ENCODE results near the gene CLDN8. TPM values are rescaled to one million over a fixed set of nuclear protein-coding genes. Genes with fewer than 3 reads are reported as not detected.

Gene CLDN8
- total RNA-seq (0.05 TPM), polyA plus RNA-seq (0.87 TPM)
- long read RNA-seq, donor 1, result 0 reads
- long read RNA-seq, donor 2, partial matches to known transcripts, result 0 of 1 reads
- long read RNA-seq, donor 2, other reads (novel, unspliced or antisense), result 0 of 1 reads
- long read RNA-seq, donor 3, result 0 reads
- long read RNA-seq, donor 4, result 0 reads
- long read RNA-seq, donor 5, transcript CLDN8-201 (1 exons, 2,068 nt), result major isoform, 19 of 19 reads
- long read RNA-seq, donor 5, partial matches to known transcripts, result 0 of 19 reads
- long read RNA-seq, donor 5, other reads (novel, unspliced or antisense), result 0 of 19 reads
- long read RNA-seq, donor 6, result 0 reads
- long read RNA-seq, donor 7, result 0 reads
- long read RNA-seq, donor 8, result 0 reads
- long read RNA-seq, donor 9, result 0 reads
- long read RNA-seq, donor 10, result 0 reads

GRCh38 chr21:30216041-30216723 lies at the start of gene CLDN8:
Gene CLDN8 (minus strand): TSS chr21:30216097. CDS start chr21:30215925, 172 bp downstream.
- no peak within 1 kb of the TSS for H3K4me3 ChIP-seq (ENCODE audit: low read length in 2 of 2)
- H3K9me3 ChIP-seq (ENCODE audit: control insufficient read depth in 2 of 2, insufficient read depth in 1 of 2, low read length in 1 of 2), result no peaks in the 10 kb centered on the region
- H3K36me3 ChIP-seq (ENCODE audit: control insufficient read depth in 2 of 2, insufficient read depth in 2 of 2, low read length in 1 of 2), result no peaks in the 10 kb centered on the region
- 91% methylated on average over 5 of the region's 5 CpGs for WGBS
- no peak within 1 kb of the TSS for H3K27ac ChIP-seq (ENCODE audit: low read depth in 1 of 2, low read length in 1 of 2)
- H3K27me3 ChIP-seq (ENCODE audit: control insufficient read depth in 2 of 2, insufficient read depth in 1 of 2, low read length in 1 of 2), result no peaks in the 10 kb centered on the region
- no peak for DNase-seq (ENCODE audit: low read depth in 6 of 9, low spot score in 9 of 9)
- H3K4me1 ChIP-seq (ENCODE audit: control insufficient read depth in 2 of 2, insufficient read depth in 2 of 2, low read length in 2 of 2), result no peaks in the 10 kb centered on the region

DNA sequence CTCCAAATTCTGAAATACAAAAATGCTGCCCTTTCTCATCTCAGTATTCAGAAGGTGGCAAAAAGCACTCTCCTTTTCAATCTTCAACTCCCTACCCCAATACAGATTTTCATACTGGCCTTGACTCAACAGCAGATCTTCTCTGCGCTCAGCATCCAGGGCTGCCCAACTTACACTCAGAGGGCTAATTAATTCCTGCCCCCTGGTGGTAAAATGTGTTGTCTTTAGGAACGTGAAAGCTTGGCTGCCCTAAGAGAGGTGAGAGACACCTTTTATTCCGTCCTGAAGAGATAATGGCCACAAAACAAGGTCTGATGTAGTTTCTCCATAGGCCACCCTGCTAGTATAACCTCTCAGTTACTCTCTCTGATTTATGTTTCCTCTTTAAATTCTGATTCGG lies 41.9 kb upstream of the CLDN8 start:
- no peaks in the 10 kb centered on the region for H3K4me1 ChIP-seq (ENCODE audit: control insufficient read depth in 2 of 2, insufficient read depth in 2 of 2, low read length in 2 of 2)
- H3K9me3 ChIP-seq (ENCODE audit: control insufficient read depth in 2 of 2, insufficient read depth in 1 of 2, low read length in 1 of 2), result no peaks in the 10 kb centered on the region
- no peaks in the 10 kb centered on the region for H3K36me3 ChIP-seq (ENCODE audit: control insufficient read depth in 2 of 2, insufficient read depth in 2 of 2, low read length in 1 of 2)
- DNase-seq (ENCODE audit: low read depth in 6 of 9, low spot score in 9 of 9), result peak in 1 of 9 donors; percentile 1
- no peak overlapping the region for H3K27ac ChIP-seq (ENCODE audit: low read depth in 1 of 2, low read length in 1 of 2)
- 78% methylated on average over 4 of the region's 4 CpGs for WGBS
- no peak overlapping the region for H3K4me3 ChIP-seq (ENCODE audit: low read length in 2 of 2)
- H3K27me3 ChIP-seq (ENCODE audit: control insufficient read depth in 2 of 2, insufficient read depth in 1 of 2, low read length in 1 of 2), result no peaks in the 10 kb centered on the region

DNA sequence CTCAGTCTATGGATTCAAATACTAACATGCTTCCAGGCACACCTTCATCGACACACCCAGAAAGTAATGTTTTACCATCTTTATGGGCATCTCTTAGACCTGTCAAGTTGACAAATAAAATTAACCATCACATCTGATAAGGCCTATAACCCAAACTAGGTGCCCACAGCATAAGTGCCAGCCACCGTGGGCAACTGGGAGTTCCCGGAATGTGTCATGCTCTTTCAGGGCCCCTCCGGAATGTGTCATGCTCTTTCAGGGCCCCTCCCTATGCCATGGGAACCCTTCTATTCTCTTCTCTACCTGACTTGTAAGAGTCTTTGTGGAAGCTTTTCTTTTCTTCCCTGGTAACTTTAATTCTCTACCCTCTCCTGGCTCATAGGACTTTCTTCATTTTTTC lies 40.2 kb upstream of the CLDN8 start:
- Histone ChIP-seq H3K36me3 (ENCODE audit: control insufficient read depth in 2 of 2, insufficient read depth in 2 of 2, low read length in 1 of 2) (no peaks in the 10 kb centered on the region), H3K27ac (ENCODE audit: low read depth in 1 of 2, low read length in 1 of 2) (no peak overlapping the region), H3K4me1 (ENCODE audit: control insufficient read depth in 2 of 2, insufficient read depth in 2 of 2, low read length in 2 of 2) (no peaks in the 10 kb centered on the region), H3K4me3 (ENCODE audit: low read length in 2 of 2) (no peak overlapping the region), H3K27me3 (ENCODE audit: control insufficient read depth in 2 of 2, insufficient read depth in 1 of 2, low read length in 1 of 2) (no peaks in the 10 kb centered on the region), H3K9me3 (ENCODE audit: control insufficient read depth in 2 of 2, insufficient read depth in 1 of 2, low read length in 1 of 2) (no peaks in the 10 kb centered on the region)
- no peak for DNase-seq (ENCODE audit: low read depth in 6 of 9, low spot score in 9 of 9)
- 96% methylated on average over 4 of the region's 4 CpGs for WGBS

- Histone ChIP-seq H3K9me3 (ENCODE audit: control insufficient read depth in 2 of 2, insufficient read depth in 1 of 2, low read length in 1 of 2) (no peaks in the 10 kb centered on the region), H3K27ac (ENCODE audit: low read depth in 1 of 2, low read length in 1 of 2) (no peak overlapping the region), H3K27me3 (ENCODE audit: control insufficient read depth in 2 of 2, insufficient read depth in 1 of 2, low read length in 1 of 2) (no peaks in the 10 kb centered on the region), H3K36me3 (ENCODE audit: control insufficient read depth in 2 of 2, insufficient read depth in 2 of 2, low read length in 1 of 2) (no peaks in the 10 kb centered on the region), H3K4me3 (ENCODE audit: low read length in 2 of 2) (no peak overlapping the region), H3K4me1 (ENCODE audit: control insufficient read depth in 2 of 2, insufficient read depth in 2 of 2, low read length in 2 of 2) (no peaks in the 10 kb centered on the region)
- no peak for DNase-seq (ENCODE audit: low read depth in 6 of 9, low spot score in 9 of 9)
- WGBS, result 49% methylated on average over 1 of the region's 1 CpG
These were observed 39.8 kb upstream of the CLDN8 start for GRCh38 chr21:30255679-30256078.

GRCh38 chr21:30251781-30252180 lies 35.9 kb upstream of the CLDN8 start:
- H3K9me3 ChIP-seq (ENCODE audit: control insufficient read depth in 2 of 2, insufficient read depth in 1 of 2, low read length in 1 of 2), result no peaks in the 10 kb centered on the region
- no peak overlapping the region for H3K27ac ChIP-seq (ENCODE audit: low read depth in 1 of 2, low read length in 1 of 2)
- DNase-seq (ENCODE audit: low read depth in 6 of 9, low spot score in 9 of 9), result no peak
- H3K4me1 ChIP-seq (ENCODE audit: control insufficient read depth in 2 of 2, insufficient read depth in 2 of 2, low read length in 2 of 2), result no peaks in the 10 kb centered on the region
- H3K27me3 ChIP-seq (ENCODE audit: control insufficient read depth in 2 of 2, insufficient read depth in 1 of 2, low read length in 1 of 2), result no peaks in the 10 kb centered on the region
- WGBS, result 89% methylated on average over 1 of the region's 1 CpG
- H3K4me3 ChIP-seq (ENCODE audit: low read length in 2 of 2), result no peak overlapping the region
- H3K36me3 ChIP-seq (ENCODE audit: control insufficient read depth in 2 of 2, insufficient read depth in 2 of 2, low read length in 1 of 2), result no peaks in the 10 kb centered on the region

- H3K4me3 ChIP-seq (ENCODE audit: low read length in 2 of 2), result no peak overlapping the region
- WGBS, result 93% methylated on average over 3 of the region's 3 CpGs
- no peak for DNase-seq (ENCODE audit: low read depth in 6 of 9, low spot score in 9 of 9)
- no peaks in the 10 kb centered on the region for H3K36me3 ChIP-seq (ENCODE audit: control insufficient read depth in 2 of 2, insufficient read depth in 2 of 2, low read length in 1 of 2)
- H3K9me3 ChIP-seq (ENCODE audit: control insufficient read depth in 2 of 2, insufficient read depth in 1 of 2, low read length in 1 of 2), result no peaks in the 10 kb centered on the region
- H3K27me3 ChIP-seq (ENCODE audit: control insufficient read depth in 2 of 2, insufficient read depth in 1 of 2, low read length in 1 of 2), result no peaks in the 10 kb centered on the region
- H3K27ac ChIP-seq (ENCODE audit: low read depth in 1 of 2, low read length in 1 of 2), result no peak overlapping the region
- no peaks in the 10 kb centered on the region for H3K4me1 ChIP-seq (ENCODE audit: control insufficient read depth in 2 of 2, insufficient read depth in 2 of 2, low read length in 2 of 2)
These were observed 34.0 kb upstream of the CLDN8 start for GRCh38 chr21:30249936-30250335.

- 84% methylated on average over 9 of the region's 9 CpGs for WGBS
These were observed 32.9 kb upstream of the CLDN8 start for GRCh38 chr21:30248844-30249243.

DNA sequence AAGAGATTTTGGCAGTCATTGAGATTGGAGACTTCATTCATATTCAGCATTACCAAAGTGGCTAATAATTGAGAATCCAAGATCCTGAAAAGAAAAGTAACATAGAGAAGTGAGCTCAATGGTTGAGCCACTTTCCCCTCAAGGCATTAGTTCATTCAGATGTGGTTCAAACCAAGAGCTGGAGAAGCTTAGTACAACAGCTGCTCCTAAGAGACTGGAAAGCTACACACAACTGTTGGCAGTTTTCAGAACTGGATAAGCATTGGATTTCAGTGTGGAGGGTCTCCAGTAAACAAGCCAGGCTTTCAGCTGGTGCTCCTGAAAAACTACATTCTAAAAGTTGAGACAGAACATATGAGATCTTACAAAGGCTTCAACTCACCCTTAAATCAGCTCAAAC lies 29.2 kb upstream of the CLDN8 start:
- H3K36me3 ChIP-seq (ENCODE audit: control insufficient read depth in 2 of 2, insufficient read depth in 2 of 2, low read length in 1 of 2), result no peaks in the 10 kb centered on the region
- no peak overlapping the region for H3K27ac ChIP-seq (ENCODE audit: low read depth in 1 of 2, low read length in 1 of 2)
- no peaks in the 10 kb centered on the region for H3K4me1 ChIP-seq (ENCODE audit: control insufficient read depth in 2 of 2, insufficient read depth in 2 of 2, low read length in 2 of 2)
- DNase-seq (ENCODE audit: low read depth in 6 of 9, low spot score in 9 of 9), result no peak
- H3K9me3 ChIP-seq (ENCODE audit: control insufficient read depth in 2 of 2, insufficient read depth in 1 of 2, low read length in 1 of 2), result no peaks in the 10 kb centered on the region
- H3K4me3 ChIP-seq (ENCODE audit: low read length in 2 of 2), result no peak overlapping the region
- H3K27me3 ChIP-seq (ENCODE audit: control insufficient read depth in 2 of 2, insufficient read depth in 1 of 2, low read length in 1 of 2), result no peaks in the 10 kb centered on the region

More at GRCh38 chr21:30248844-30249243, 32.9 kb upstream of the CLDN8 start:
- Histone ChIP-seq H3K27ac (ENCODE audit: low read depth in 1 of 2, low read length in 1 of 2) (no peak overlapping the region), H3K9me3 (ENCODE audit: control insufficient read depth in 2 of 2, insufficient read depth in 1 of 2, low read length in 1 of 2) (no peaks in the 10 kb centered on the region), H3K36me3 (ENCODE audit: control insufficient read depth in 2 of 2, insufficient read depth in 2 of 2, low read length in 1 of 2) (no peaks in the 10 kb centered on the region), H3K27me3 (ENCODE audit: control insufficient read depth in 2 of 2, insufficient read depth in 1 of 2, low read length in 1 of 2) (no peaks in the 10 kb centered on the region), H3K4me3 (ENCODE audit: low read length in 2 of 2) (no peak overlapping the region), H3K4me1 (ENCODE audit: control insufficient read depth in 2 of 2, insufficient read depth in 2 of 2, low read length in 2 of 2) (no peaks in the 10 kb centered on the region)
- no peak for DNase-seq (ENCODE audit: low read depth in 6 of 9, low spot score in 9 of 9)

DNA sequence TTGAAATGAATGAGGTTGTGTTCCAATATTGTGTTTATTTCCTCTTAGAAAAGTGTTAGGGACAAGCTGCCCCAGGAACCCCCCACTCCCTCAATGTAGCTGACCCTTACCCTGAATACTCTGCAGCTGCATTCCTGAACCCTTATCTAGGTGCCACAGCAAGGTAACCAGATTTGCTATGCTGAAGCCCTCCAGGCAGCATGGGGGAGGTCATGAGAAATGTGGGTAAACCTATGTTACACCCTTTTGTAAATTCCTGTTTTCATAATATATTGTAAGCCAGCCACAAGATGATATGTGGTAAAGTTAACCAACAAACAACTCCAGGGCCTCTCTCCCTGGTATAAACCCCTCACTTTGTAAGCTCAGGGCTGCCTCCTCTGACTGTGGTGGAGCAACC lies 27.8 kb upstream of the CLDN8 start:
- no peak for DNase-seq (ENCODE audit: low read depth in 6 of 9, low spot score in 9 of 9)
- H3K4me1 ChIP-seq (ENCODE audit: control insufficient read depth in 2 of 2, insufficient read depth in 2 of 2, low read length in 2 of 2), result no peaks in the 10 kb centered on the region
- no peaks in the 10 kb centered on the region for H3K9me3 ChIP-seq (ENCODE audit: control insufficient read depth in 2 of 2, insufficient read depth in 1 of 2, low read length in 1 of 2)
- no peak overlapping the region for H3K27ac ChIP-seq (ENCODE audit: low read depth in 1 of 2, low read length in 1 of 2)
- no peak overlapping the region for H3K4me3 ChIP-seq (ENCODE audit: low read length in 2 of 2)
- H3K27me3 ChIP-seq (ENCODE audit: control insufficient read depth in 2 of 2, insufficient read depth in 1 of 2, low read length in 1 of 2), result no peaks in the 10 kb centered on the region
- no peaks in the 10 kb centered on the region for H3K36me3 ChIP-seq (ENCODE audit: control insufficient read depth in 2 of 2, insufficient read depth in 2 of 2, low read length in 1 of 2)

All from thymus (tissue), 14 donors.